CD4-positive, alpha-beta T cell treated with Interleukin-4 for 4 hours (primary cell): ENCODE results near the gene PCCA.
"Not testable (repeated sequence)": the region's sequence is repeated elsewhere in the genome, so short reads cannot be mapped to it uniquely, and the experiment has no call there.

Experiments
- DNase-seq: peaks from one replicate; pipeline ENCODE4 v3.0.0-alpha.2; 2020

Gene PCCA

GRCh38 chr13:100514788-100515409, 426.0 kb downstream of the PCCA start:
- peak; percentile 68 for DNase-seq

- DNase-seq, result no peak
Observed at GRCh38 chr13:100515410-100515800, 426.5 kb downstream of the PCCA start.

- DNase-seq, result no peak
Observed at GRCh38 chr13:100517135-100517534, 428.2 kb downstream of the PCCA start.

GRCh38 chr13:100517728-100518127, 428.8 kb downstream of the PCCA start:
- peak; percentile 11 for DNase-seq

GRCh38 chr13:100518394-100519062, 429.6 kb downstream of the PCCA start:
- DNase-seq, result no peak

- no peak for DNase-seq
Observed at GRCh38 chr13:100519626-100520025, 430.7 kb downstream of the PCCA start.

GRCh38 chr13:100520936-100521850, 432.3 kb downstream of the PCCA start:
- DNase-seq, result no peak

GRCh38 chr13:100521851-100522617, 433.1 kb downstream of the PCCA start:
- DNase-seq, result peak; percentile 5

GRCh38 chr13:100522618-100523309, 433.9 kb downstream of the PCCA start:
- no peak for DNase-seq

- no peak for DNase-seq
Observed at GRCh38 chr13:100523411-100523810, 434.5 kb downstream of the PCCA start.

- no peak for DNase-seq
Observed at GRCh38 chr13:100523981-100524386, 435.1 kb downstream of the PCCA start.

- DNase-seq, result not testable (repeated sequence)
Observed at GRCh38 chr13:100524688-100525087, 435.8 kb downstream of the PCCA start.

GRCh38 chr13:100525453-100526317, 436.8 kb downstream of the PCCA start:
- DNase-seq, result no peak

- DNase-seq, result no peak
Observed at GRCh38 chr13:100526318-100527000, 437.6 kb downstream of the PCCA start.

- no peak for DNase-seq
Observed at GRCh38 chr13:100527644-100528043, 438.8 kb downstream of the PCCA start.

- no peak for DNase-seq
Observed at GRCh38 chr13:100528353-100528752, 439.5 kb downstream of the PCCA start.

GRCh38 chr13:100528820-100529219, 439.9 kb downstream of the PCCA start:
- DNase-seq, result no peak

GRCh38 chr13:100529666-100530377, 440.9 kb downstream of the PCCA start:
- no peak for DNase-seq

- DNase-seq, result no peak
Observed at GRCh38 chr13:100530671-100531213, 441.8 kb downstream of the PCCA start.
